BE2C (cell line): Measurements from ENCODE around the gene FOLR2.

Experiments used
- DNase-seq: peaks from one replicate; pipeline ENCODE4 v3.0.0-alpha.2; 2020
- H3K27me3 ChIP-seq: fragments of 250-450 bp; sonication (Bioruptor Pico); 2 replicates; pipeline ENCODE4 v1.5.1; 2020; ENCODE audit warnings: mild to moderate bottlenecking
- H3K36me3 ChIP-seq: fragments of 250-450 bp; sonication (Bioruptor Pico); 2 replicates; pipeline ENCODE4 v1.5.1; 2020; ENCODE audit warnings: mild to moderate bottlenecking
- H3K4me1 ChIP-seq: fragments of 250-450 bp; sonication (Bioruptor Pico); 2 replicates; pipeline ENCODE4 v1.5.1; 2020
- H3K4me3 ChIP-seq: 2 replicates; pipeline ENCODE4 v1.5.1; 2011; ENCODE audit warnings: low read depth, low read length
- H3K9me3 ChIP-seq: fragments of 250-450 bp; sonication (Bioruptor Pico); 2 replicates; pipeline ENCODE4 v1.5.1; 2020
- TF ChIP-seq, protein P1 (sequence below): IDR thresholded peaks from 2 replicates; pipeline ENCODE4 v1.5.1; 2012; ENCODE audit warnings: mild to moderate bottlenecking, low read depth, low read length

FOLR2 gene

DNA sequence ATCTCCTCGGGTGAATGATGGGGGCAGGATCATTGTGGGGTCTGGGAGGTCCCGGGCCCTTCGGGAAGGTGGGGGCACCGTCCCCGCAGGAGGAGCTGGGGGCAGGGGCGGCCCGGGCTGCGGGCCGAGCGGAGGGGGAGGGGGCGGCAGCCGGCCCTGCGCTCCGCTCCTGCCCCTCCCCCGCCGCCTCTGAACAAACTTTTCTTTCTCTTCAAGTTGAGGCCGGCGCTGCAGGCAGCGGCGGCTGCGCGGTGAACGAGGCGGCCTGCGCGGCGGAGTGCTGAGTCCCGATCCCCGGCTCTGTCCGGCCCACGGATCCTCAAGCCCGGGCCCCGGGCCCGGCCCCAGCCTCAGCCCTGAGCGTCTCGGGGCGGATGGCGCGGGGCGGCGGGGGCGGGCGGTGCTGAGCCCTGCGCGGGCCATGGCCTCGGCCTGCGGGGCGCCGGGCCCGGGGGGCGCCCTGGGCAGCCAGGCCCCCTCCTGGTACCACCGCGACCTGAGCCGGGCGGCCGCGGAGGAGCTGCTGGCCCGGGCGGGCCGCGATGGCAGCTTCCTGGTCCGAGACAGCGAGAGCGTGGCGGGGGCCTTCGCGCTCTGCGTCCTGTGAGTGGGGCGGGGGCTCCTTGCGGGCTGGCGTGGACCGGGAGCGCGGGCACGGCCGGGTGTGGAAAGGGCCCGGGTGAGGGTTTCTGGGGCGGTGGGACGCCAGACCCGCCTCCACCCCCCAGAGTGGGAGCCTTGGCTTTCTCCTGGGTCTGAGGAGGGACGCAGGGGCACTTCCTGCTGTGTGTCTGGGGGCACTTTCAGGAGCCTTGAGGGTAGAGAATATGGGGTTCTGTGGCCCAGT lies 8.2 kb downstream of the FOLR2 start, which contains the start of gene INPPL1:
TSS of gene INPPL1 (plus strand) at position 204 of the 847 bp plus-strand sequence. CDS start at position 422, 218 bp downstream.
- peak; percentile 63 for DNase-seq
- Histone ChIP-seq H3K27me3 (no peaks in the 10 kb centered on the region), H3K36me3 (peaks cover 21% of the 10 kb centered on the region), H3K4me3 (peak within 1 kb of the TSS; percentile 79), H3K4me1 (peaks cover 8% of the 10 kb centered on the region), H3K9me3 (no peaks in the 10 kb centered on the region)
- TF ChIP-seq, protein P1, sequence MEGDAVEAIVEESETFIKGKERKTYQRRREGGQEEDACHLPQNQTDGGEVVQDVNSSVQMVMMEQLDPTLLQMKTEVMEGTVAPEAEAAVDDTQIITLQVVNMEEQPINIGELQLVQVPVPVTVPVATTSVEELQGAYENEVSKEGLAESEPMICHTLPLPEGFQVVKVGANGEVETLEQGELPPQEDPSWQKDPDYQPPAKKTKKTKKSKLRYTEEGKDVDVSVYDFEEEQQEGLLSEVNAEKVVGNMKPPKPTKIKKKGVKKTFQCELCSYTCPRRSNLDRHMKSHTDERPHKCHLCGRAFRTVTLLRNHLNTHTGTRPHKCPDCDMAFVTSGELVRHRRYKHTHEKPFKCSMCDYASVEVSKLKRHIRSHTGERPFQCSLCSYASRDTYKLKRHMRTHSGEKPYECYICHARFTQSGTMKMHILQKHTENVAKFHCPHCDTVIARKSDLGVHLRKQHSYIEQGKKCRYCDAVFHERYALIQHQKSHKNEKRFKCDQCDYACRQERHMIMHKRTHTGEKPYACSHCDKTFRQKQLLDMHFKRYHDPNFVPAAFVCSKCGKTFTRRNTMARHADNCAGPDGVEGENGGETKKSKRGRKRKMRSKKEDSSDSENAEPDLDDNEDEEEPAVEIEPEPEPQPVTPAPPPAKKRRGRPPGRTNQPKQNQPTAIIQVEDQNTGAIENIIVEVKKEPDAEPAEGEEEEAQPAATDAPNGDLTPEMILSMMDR = no peak

DNA sequence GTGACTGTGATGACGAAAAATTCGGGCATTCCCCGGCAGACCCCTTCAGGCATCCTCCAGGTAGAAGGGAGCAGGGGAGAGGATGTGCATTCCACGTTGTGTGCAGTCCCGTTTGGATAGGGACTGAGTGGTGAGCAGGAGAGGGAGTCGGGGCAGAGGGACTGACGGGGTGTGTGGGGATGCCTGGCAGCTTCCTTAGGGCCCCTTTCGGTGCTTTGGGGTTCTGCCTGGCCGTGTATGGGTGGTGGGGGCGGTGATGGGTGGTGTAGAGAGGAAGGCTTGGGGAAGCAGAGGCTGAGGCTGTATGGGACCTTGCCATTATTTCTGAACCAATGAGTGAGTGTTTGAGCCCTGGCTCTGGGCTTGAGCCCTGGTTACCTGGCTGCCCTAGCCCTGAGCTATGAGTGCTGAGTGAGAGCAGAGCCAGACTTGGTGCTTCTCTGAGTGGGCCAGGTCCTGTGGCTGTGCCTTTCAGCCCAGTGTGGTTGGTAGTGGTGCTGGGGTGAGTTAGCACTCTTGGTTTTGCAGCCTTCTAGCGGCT lies 8.9 kb downstream of the FOLR2 start:
- H3K4me1 ChIP-seq = peaks cover 8% of the 10 kb centered on the region
- peak overlapping the region; percentile 79 for H3K4me3 ChIP-seq
- TF ChIP-seq, protein P1 = no peak
- peaks cover 28% of the 10 kb centered on the region for H3K36me3 ChIP-seq
- H3K27me3 ChIP-seq = no peaks in the 10 kb centered on the region
- no peaks in the 10 kb centered on the region for H3K9me3 ChIP-seq
- peak; percentile 22 for DNase-seq

DNA sequence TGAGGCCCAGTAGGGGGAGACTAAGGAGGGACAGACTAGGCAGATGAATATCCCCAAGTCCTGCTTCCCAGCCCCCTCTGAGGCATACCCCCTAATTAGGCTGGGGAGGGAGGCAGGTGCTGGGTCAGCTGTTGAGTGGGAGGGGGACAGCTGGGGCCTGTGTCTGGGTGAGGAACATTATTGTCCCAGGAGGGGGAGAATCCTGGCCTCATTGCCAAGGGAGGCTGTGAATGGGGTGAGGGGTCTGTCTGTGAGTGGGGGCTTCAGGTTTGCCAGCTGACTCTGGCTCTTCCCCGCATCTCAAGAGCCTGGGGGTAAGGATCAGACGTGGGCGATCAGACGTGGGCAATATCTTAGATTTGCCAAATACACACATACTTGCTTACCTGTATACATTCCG lies 10.1 kb downstream of the FOLR2 start:
- Histone ChIP-seq H3K4me3 (no peak overlapping the region), H3K4me1 (peaks cover 8% of the 10 kb centered on the region), H3K36me3 (peaks cover 40% of the 10 kb centered on the region), H3K9me3 (no peaks in the 10 kb centered on the region), H3K27me3 (no peaks in the 10 kb centered on the region)
- no peak for DNase-seq
- TF ChIP-seq, protein P1 = no peak

GRCh38 chr11:72227316-72228228 lies 11.0 kb downstream of the FOLR2 start:
- H3K36me3 ChIP-seq = peaks cover 48% of the 10 kb centered on the region
- no peaks in the 10 kb centered on the region for H3K27me3 ChIP-seq
- no peaks in the 10 kb centered on the region for H3K9me3 ChIP-seq
- no peak overlapping the region for H3K4me3 ChIP-seq
- TF ChIP-seq, protein P1 = no peak
- DNase-seq = no peak
- H3K4me1 ChIP-seq = peaks cover 5% of the 10 kb centered on the region

GRCh38 chr11:72228229-72228843 lies 11.7 kb downstream of the FOLR2 start:
- H3K9me3 ChIP-seq = no peaks in the 10 kb centered on the region
- TF ChIP-seq, protein P1 = peak; percentile 49
- no peak overlapping the region for H3K4me3 ChIP-seq
- no peaks in the 10 kb centered on the region for H3K27me3 ChIP-seq
- H3K36me3 ChIP-seq = peaks cover 56% of the 10 kb centered on the region
- H3K4me1 ChIP-seq = peaks cover 3% of the 10 kb centered on the region
- peak; percentile 61 for DNase-seq
